ENCODE measurements around the gene UNC5C. TPM values are rescaled to one million over a fixed set of nuclear protein-coding genes. Genes with fewer than 3 reads are reported as not detected.
A peak's percentile ranks its signal among the peaks of the same experiment; 100 is the strongest.

UNC5C gene
- total and polyA plus RNA-seq, 2 of the 4 experiments (the other 2 are of a cell fraction), result under 0.01 TPM

GRCh38 chr4:95248720-95249425, 299.9 kb downstream of the UNC5C start:
- ATAC-seq (ENCODE audit: low read depth) (no peak), DNase-seq (no peak)
- H2BK15ac ChIP-seq (ENCODE audit: low read depth, low read length), result no peak overlapping the region
- H2BK20ac ChIP-seq (ENCODE audit: low read depth, low read length), result no peak overlapping the region
- no peak overlapping the region for H3K18ac ChIP-seq (ENCODE audit: low read depth, low read length)
- no peak overlapping the region for H2BK5ac ChIP-seq (ENCODE audit: low read depth, low read length, poor library complexity, severe bottlenecking)
- H4K20me1 ChIP-seq (ENCODE audit: insufficient read depth, low read length), result no peaks in the 10 kb centered on the region
- H3K36me3 ChIP-seq (ENCODE audit: control insufficient read depth, insufficient read depth, low read length), result no peaks in the 10 kb centered on the region
- WGBS, 2 experiments (ENCODE audit: extremely low coverage in 2 of 2, insufficient read length in 1 of 2), result no CpG with 5 or more reads among the region's 1 CpG
- no peaks in the 10 kb centered on the region for H3K9me3 ChIP-seq (ENCODE audit: control insufficient read depth, insufficient read depth, low read length)
- no peak overlapping the region for H4K5ac ChIP-seq (ENCODE audit: low read depth, low read length)
- H3K4me1 ChIP-seq (ENCODE audit: control insufficient read depth, insufficient read depth, low read length), result no peaks in the 10 kb centered on the region
- no peak overlapping the region for H3K27ac ChIP-seq (ENCODE audit: insufficient read depth, low read length)
- no peak overlapping the region for H2AK5ac ChIP-seq (ENCODE audit: low read depth, low read length)
- no peak overlapping the region for H2BK120ac ChIP-seq (ENCODE audit: low read depth, low read length)
- H2AFZ ChIP-seq (replicated peaks; ENCODE audit: low read length, poor library complexity), result no peak overlapping the region
- no peak overlapping the region for H3K4ac ChIP-seq (ENCODE audit: low read depth, low read length)
- no peak overlapping the region for H3K9ac ChIP-seq (ENCODE audit: low read depth, low read length)
- H3K79me1 ChIP-seq (ENCODE audit: low read depth in 1 of 2, low read length in 2 of 2), result no peaks in the 10 kb centered on the region
- no peaks in the 10 kb centered on the region for H3K9me1 ChIP-seq (ENCODE audit: insufficient read depth, low read length)
- POLR2A ChIA-PET (ENCODE audit: unreplicated experiment), result no interaction called here
- no peak overlapping the region for H3K4me2 ChIP-seq (ENCODE audit: low read depth, low read length)
- intact Hi-C loops (cut with micrococcal nuclease) (no loop called here), in situ Hi-C loops (cut with MboI; ENCODE audit: low sequenced_read_pairs) (no loop called here), dilution Hi-C loops (cut with HindIII; ENCODE audit: low sequenced_read_pairs, unreplicated experiment) (no loop called here)
- H3K56ac ChIP-seq (ENCODE audit: extremely low read depth, insufficient read depth, low read length), result no peak overlapping the region
- no peak overlapping the region for H3K4me3 ChIP-seq (ENCODE audit: insufficient read depth, low read depth, low read length)
- H2AK9ac ChIP-seq (replicated peaks; ENCODE audit: low read depth, low read length, poor library complexity), result no peak overlapping the region
- no TSS peak for BruUV-seq (replicated peaks)
- H3K14ac ChIP-seq (replicated peaks; ENCODE audit: low read depth, low read length), result no peak overlapping the region
- no peak overlapping the region for H3K23ac ChIP-seq (ENCODE audit: low read depth, low read length)
- CTCF ChIA-PET, result no interaction called here
- H4K91ac ChIP-seq (ENCODE audit: insufficient read depth, low read depth, low read length), result no peak overlapping the region
- no peaks in the 10 kb centered on the region for H3K27me3 ChIP-seq (ENCODE audit: control insufficient read depth, insufficient read depth, low read length)
- H4K8ac ChIP-seq (ENCODE audit: low read depth in 2 of 2, low read length in 2 of 2), result no peak overlapping the region
- TF ChIP-seq CEBPB (IDR thresholded peaks at IDR 0.05; ENCODE audit: low read depth, low read length), result peak; percentile 44
- TF ChIP-seq RAD21 (IDR thresholded peaks at IDR 0.05; ENCODE audit: low read length), result no peak
